ENCODE results near the gene SYNJ2.
"Not testable (repeated sequence)": the region's sequence is repeated elsewhere in the genome, so short reads cannot be mapped to it uniquely, and the experiment has no call there.

The SYNJ2 gene

GRCh38 chr6:157959451-157960227 lies 22.0 kb upstream of the SYNJ2 start:
- no peak for DNase-seq (ENCODE audit: low spot score)

GRCh38 chr6:157961153-157961831 lies 20.4 kb upstream of the SYNJ2 start:
- DNase-seq (ENCODE audit: low spot score), result no peak

DNA sequence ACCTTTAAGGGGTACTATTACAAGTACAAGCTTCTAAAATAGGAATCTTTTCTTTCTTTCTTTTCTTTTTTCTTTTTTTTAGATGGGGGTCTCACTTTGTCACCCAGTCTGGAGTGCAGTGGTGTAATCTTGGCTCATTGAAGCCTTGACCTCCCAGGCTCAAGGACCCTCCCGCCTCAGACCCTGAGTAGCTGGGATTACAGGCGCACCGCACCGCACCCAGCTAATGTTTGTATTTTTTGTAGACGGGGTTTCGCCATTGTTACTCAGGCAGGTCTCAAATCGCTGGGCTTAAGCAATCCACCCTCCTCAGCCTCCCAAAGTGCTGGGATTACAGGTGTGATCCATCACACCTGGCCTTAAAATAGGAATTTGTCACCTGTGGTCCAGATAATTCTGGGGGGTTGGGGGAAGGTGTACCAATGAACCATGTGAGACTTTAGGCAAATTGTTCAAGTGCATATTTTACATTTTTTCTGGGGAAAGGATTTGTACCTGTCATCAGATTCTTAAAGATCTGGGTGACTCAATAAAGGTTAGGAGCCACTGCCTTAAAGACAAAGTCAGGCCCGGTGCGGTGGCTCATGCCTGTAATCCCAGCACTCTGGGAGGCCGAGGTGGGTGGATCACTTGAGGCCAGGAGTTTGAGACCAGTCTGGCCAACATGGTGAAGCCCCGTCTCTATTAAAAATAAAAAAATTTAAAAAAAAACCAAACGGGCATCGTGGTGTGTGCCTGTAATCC lies 19.7 kb upstream of the SYNJ2 start:
- DNase-seq (ENCODE audit: low spot score), result no peak

DNA sequence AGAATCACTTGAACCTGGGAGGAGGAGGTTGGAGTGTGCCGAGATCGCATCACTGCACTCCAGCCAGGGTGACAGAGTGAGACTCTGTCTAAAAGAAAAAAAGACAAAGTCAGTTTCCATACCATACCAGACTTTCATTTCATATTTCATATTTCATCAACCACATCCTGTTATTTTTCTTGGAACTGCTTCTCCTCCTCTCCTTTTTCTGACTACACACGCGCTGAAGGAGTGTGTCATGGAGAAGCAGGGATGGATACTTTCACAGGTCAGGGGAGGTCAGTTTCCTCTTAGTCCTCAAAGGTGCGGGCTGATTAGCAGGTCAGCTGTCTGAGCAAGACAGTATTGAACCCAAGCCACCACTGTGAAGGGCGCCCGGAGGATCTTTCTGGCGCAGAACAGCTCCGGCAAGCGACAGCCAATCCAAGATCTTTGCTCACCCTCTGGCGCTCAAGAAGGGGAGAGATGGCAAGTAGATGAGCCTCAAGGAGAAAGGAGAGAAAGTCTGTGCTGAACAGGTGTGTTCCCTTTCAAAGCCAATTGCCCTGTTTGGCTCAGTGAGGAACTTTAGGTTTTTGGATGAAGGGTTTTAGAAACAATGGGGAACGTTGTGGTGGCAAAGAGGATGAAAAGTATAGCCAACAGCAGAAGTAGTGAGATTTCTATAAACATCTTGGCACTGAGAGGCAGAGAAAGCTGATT lies 18.9 kb upstream of the SYNJ2 start:
- DNase-seq (ENCODE audit: low spot score), result no peak

DNA sequence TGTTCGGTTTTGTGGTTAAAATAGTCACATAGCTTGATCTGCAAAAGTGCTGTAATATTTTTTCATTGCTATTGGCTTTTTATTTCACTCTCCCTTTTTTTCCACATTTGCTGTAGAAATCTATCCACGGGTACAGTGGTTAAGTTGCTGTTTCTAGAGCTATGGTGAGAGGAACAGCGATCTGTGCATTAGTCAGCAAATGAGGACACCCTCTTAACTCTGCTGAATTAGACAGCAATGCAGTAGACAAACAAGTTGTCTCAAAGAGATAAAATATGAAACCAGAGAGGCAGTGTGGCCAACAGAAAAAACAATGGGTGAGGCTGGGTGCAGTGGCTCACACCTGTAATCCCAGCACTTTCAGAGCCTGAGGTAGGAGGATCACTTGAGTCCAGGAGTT lies 17.6 kb upstream of the SYNJ2 start:
- no peak for DNase-seq (ENCODE audit: low spot score)

GRCh38 chr6:157965387-157965786 lies 16.3 kb upstream of the SYNJ2 start:
- DNase-seq (ENCODE audit: low spot score), result no peak

DNA sequence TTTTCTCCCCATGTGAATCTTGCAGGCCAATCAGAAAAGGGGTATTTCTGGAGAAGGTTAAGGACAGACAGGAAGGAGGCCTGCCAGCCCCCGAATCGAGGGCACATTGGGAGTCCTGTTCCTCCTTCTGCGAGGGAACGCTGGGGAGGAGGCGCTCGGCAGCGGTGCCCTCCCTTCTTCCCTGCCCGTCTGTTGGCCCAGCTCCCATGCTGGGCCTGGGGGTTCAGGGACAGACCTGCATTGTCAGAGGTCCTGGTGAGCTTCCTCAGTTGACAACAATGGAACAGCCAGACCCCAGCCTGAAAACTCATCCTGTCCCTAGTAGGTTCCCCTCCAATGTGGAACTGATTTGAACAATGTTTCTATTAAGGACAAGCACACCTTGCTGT lies 15.1 kb upstream of the SYNJ2 start:
- no peak for DNase-seq (ENCODE audit: low spot score)

DNA sequence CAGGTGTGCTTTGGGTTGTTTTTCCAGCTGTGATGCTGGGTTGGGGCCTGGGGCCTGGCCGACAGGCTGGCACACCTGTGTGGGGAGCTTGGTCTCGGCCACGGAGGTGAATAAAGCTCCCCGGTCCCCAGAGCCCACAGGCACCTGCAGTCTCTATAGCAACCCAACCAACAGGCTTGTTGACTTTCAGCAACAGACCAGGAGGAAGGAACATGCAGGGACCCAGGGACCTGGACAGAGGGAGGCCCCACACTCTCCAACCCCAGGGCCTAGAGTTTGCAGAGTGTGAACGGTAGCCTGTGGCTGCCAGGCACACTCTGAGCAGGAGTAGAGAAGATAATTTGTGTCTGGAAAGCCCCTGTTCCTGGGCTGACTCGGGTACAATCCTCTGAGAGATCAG lies 14.6 kb upstream of the SYNJ2 start:
- no peak for DNase-seq (ENCODE audit: low spot score)

DNA sequence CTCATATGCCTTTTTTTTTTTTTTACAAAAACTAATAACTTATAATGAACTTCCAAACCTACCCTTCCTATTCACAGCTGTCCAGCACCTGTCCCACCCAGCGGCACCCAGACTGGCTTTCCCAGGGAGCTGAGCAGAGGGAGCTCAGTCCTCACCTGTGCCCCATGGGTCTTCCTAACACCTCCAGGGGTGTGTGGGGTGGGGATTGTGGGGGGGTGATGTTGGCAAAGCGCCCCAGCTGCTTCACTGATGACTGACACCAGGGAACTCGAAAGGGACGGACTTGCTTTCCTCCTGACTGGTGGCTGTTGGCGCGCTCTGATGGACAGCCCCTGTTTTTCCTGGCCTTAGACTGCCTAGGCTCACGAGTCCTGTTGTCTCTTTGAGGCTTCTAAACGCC lies 14.2 kb upstream of the SYNJ2 start:
- no peak for DNase-seq (ENCODE audit: low spot score)

GRCh38 chr6:157972177-157972576 lies 9.5 kb upstream of the SYNJ2 start:
- not testable (repeated sequence) for DNase-seq (ENCODE audit: low spot score)

- no peak for DNase-seq (ENCODE audit: low spot score)
These were observed 7.2 kb upstream of the SYNJ2 start for GRCh38 chr6:157974341-157974894.

DNA sequence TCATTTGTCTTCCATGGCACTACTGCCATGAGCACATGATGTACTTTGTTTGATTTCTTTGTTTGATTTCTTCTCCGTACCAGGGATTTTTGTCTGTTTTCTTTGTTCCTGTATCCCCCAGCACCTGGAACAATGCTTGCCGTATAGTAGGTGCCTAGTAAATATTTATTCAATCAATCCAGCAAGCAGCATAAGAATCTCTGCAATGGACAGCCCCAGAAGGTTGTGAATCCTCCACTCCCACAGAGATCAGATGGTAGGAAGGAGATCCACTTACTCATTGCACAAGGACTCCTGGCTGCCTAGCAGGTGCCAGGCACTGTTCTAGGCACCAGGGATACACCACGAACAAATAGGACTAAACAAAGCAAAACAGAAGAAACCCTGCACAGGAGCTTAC lies 6.7 kb upstream of the SYNJ2 start:
- no peak for DNase-seq (ENCODE audit: low spot score)

GRCh38 chr6:157975456-157975855 lies 6.2 kb upstream of the SYNJ2 start:
- DNase-seq (ENCODE audit: low spot score), result no peak

- DNase-seq (ENCODE audit: low spot score), result no peak
These were observed 5.1 kb upstream of the SYNJ2 start for GRCh38 chr6:157976345-157977175.

- DNase-seq (ENCODE audit: low spot score), result no peak
These were observed 4.4 kb upstream of the SYNJ2 start for GRCh38 chr6:157977176-157977804.

- DNase-seq (ENCODE audit: low spot score), result no peak
These were observed 3.5 kb upstream of the SYNJ2 start for GRCh38 chr6:157978021-157978783.

GRCh38 chr6:157980288-157981131 lies 1.2 kb upstream of the SYNJ2 start:
- DNase-seq (ENCODE audit: low spot score), result no peak

- DNase-seq (ENCODE audit: low spot score), result no peak
These were observed 600 bp upstream of the SYNJ2 start for GRCh38 chr6:157981132-157981394.

DNA sequence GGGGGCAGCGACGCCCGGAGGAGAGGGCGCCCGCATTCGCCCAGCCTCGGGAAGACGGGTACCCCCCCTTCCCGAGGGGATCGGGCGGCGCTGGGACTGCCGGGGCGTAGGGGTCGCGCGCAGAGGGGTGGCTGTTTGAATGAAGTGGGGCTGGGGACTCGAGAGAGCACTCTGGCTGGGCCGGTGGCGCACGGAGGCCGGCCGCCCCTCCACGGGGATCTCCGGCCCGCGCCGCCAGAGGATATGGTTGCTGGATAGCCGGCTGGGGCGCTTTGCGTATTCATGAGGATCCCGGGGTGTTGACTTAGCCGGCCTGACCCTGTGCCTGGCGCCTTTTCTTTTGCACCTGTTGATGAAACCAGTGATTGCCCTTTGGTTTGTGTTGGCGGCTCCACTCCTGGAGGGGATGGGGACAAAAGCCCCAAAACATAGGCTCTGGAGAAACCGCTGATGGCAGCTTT lies 469 bp downstream of the SYNJ2 start:
- peak; percentile 48 for DNase-seq (ENCODE audit: low spot score)
